NCI-H2196 treated with DMSO at 0.1 percent for 48 hours (cell line): ENCODE results near the gene LTBP4.
"Not testable (repeated sequence)": the region's sequence is repeated elsewhere in the genome, so short reads cannot be mapped to it uniquely, and the experiment has no call there.

Experiments used
- DNase-seq: peaks from one replicate; lab custom pipeline; 2025; ENCODE audit not compliant: unreplicated experiment; lab: John Stamatoyannopoulos, UW

LTBP4 gene

GRCh38 chr19:40571831-40572495 is 29.2 kb upstream of the LTBP4 start:
- DNase-seq = no peak

GRCh38 chr19:40575326-40575725 is 25.8 kb upstream of the LTBP4 start:
- DNase-seq = no peak

GRCh38 chr19:40576151-40576584 is 25.0 kb upstream of the LTBP4 start:
- DNase-seq = no peak

GRCh38 chr19:40576585-40577451 is 24.4 kb upstream of the LTBP4 start, which contains the start of gene SHKBP1:
Gene SHKBP1, plus strand, starts transcription at chr19:40576873. Its CDS starts 27 bp downstream, at chr19:40576900.
- DNase-seq = peak; percentile 77

GRCh38 chr19:40578442-40578908 is 22.7 kb upstream of the LTBP4 start:
- peak; percentile 48 for DNase-seq

GRCh38 chr19:40580619-40581018 is 20.6 kb upstream of the LTBP4 start:
- DNase-seq = no peak

- no peak for DNase-seq
Measured at GRCh38 chr19:40581531-40581930, 19.6 kb upstream of the LTBP4 start.

- DNase-seq = no peak
Measured at GRCh38 chr19:40582467-40582866, 18.7 kb upstream of the LTBP4 start.

GRCh38 chr19:40583283-40583682 is 17.9 kb upstream of the LTBP4 start:
- no peak for DNase-seq

GRCh38 chr19:40584007-40584406 is 17.2 kb upstream of the LTBP4 start:
- no peak for DNase-seq

GRCh38 chr19:40585241-40585981 is 15.8 kb upstream of the LTBP4 start:
- no peak for DNase-seq

GRCh38 chr19:40585982-40586422 is 15.2 kb upstream of the LTBP4 start:
- DNase-seq = no peak

- no peak for DNase-seq
Measured at GRCh38 chr19:40586611-40587010, 14.6 kb upstream of the LTBP4 start.

GRCh38 chr19:40588110-40588854 is 12.9 kb upstream of the LTBP4 start:
- DNase-seq = no peak

GRCh38 chr19:40588926-40589569 is 12.1 kb upstream of the LTBP4 start:
- no peak for DNase-seq

- DNase-seq = no peak
Measured at GRCh38 chr19:40589591-40590429, 11.4 kb upstream of the LTBP4 start.

GRCh38 chr19:40590464-40591265 is 10.5 kb upstream of the LTBP4 start:
- DNase-seq = no peak

GRCh38 chr19:40591724-40592123 is 9.4 kb upstream of the LTBP4 start:
- not testable (repeated sequence) for DNase-seq
